Suprapubic skin (tissue), 4 donors: Measurements from ENCODE around the gene LRRC26. TPM values are rescaled to one million over a fixed set of nuclear protein-coding genes. Genes with fewer than 3 reads are reported as not detected.

Experiments
- DNase-seq, 2 donors: peaks; one replicate each; pipeline ENCODE4 v3.0.0-alpha.2; 2019; ENCODE audit warnings: low spot score in 2 of 2
- H3K27ac ChIP-seq: fragments of 200-600 bp; sonication (generic); one replicate; pipeline ENCODE4 v1.5.1; 2019
- H3K27me3 ChIP-seq: fragments of 200-600 bp; sonication (generic); one replicate; pipeline ENCODE4 v1.5.1; 2019
- H3K36me3 ChIP-seq: fragments of 200-600 bp; sonication (generic); one replicate; pipeline ENCODE4 v1.5.1; 2019
- H3K4me1 ChIP-seq: fragments of 200-600 bp; sonication (generic); one replicate; pipeline ENCODE4 v1.5.1; 2019
- H3K4me3 ChIP-seq: fragments of 200-600 bp; sonication (generic); one replicate; pipeline ENCODE4 v1.5.1; 2019; ENCODE audit warnings: mild to moderate bottlenecking
- H3K9me3 ChIP-seq: fragments of 200-600 bp; sonication (generic); one replicate; pipeline ENCODE4 v1.5.1; 2019
- EP300 ChIP-seq: sonication (generic); formaldehyde crosslinking; IDR thresholded peaks from one replicate; pipeline ENCODE4 v1.6.1; 2017; ENCODE audit warnings: antibody characterized with exemption
- POLR2A ChIP-seq, 2 donors: fragments of 450-650 bp; IDR thresholded peaks; one replicate each; pipeline ENCODE4 v1.6.1; 2017; ENCODE audit warnings: antibody characterized with exemption in 2 of 2, mild to moderate bottlenecking in 2 of 2, moderate library complexity in 2 of 2
- POLR2AphosphoS5 ChIP-seq, 3 donors: sonication (generic); formaldehyde crosslinking; IDR thresholded peaks; one replicate each; pipeline ENCODE4 v1.6.1; 2017; ENCODE audit warnings: antibody characterized with exemption in 3 of 3
- WGBS: methylation state at CpG from one replicate; pipeline ENCODE4 v1.1.5; 2018; 5-methylcytosine and 5-hydroxymethylcytosine counted together
- total RNA-seq, 4 donors: library from RNA; depleted of rRNA; stranded (reverse); fragments of >200 nt; gene quantifications; one replicate each; pipeline ENCODE4 v1.1.0, GENCODE V29; 2016
- TF ChIP-seq, protein P1 (sequence below), 2 donors: fragments of 200-600 bp in 1 of 2; fragments of 450-650 bp in 1 of 2; sonication (generic) in 1 of 2; IDR thresholded peaks; one replicate each; pipeline ENCODE4 v1.5.1; 2016 to 2019; ENCODE audit warnings: antibody characterized with exemption in 2 of 2, mild to moderate bottlenecking in 1 of 2, moderate library complexity in 1 of 2

LRRC26 gene
- total RNA-seq, 4 donors from 2014 or later = 5.4 to 37.2 (median 7.9) TPM

DNA sequence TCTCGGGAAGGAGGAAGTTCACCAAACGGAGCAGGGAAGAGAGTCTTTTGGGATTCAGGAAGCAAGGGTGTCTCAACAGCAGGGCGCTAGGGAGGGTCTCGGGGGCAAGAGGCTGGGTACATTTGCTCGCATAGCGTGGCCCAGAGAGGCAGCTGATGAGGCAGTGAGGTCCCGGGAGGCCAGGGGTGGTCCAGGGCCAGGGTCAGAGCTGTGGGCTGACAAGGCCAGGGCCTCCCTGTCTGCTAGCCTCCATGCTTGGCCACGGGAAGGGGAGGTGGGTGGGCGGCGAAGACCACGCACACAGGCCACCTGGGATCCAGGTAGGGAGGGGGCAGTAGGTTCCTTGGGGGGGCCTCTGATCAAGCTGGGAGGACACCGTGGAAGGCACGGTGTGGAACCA lies 41.7 kb upstream of the LRRC26 start:
- Histone ChIP-seq H3K27ac (no peak overlapping the region), H3K4me1 (peaks cover 7% of the 10 kb centered on the region), H3K27me3 (no peaks in the 10 kb centered on the region), H3K4me3 (no peak overlapping the region), H3K9me3 (no peaks in the 10 kb centered on the region), H3K36me3 (peaks cover 18% of the 10 kb centered on the region)
- DNase-seq = no peak
- WGBS = 78% methylated on average over 13 of the region's 13 CpGs
- no peak for TF ChIP-seq POLR2AphosphoS5 (IDR thresholded peaks at IDR 0.05)
- TF ChIP-seq, protein P1, sequence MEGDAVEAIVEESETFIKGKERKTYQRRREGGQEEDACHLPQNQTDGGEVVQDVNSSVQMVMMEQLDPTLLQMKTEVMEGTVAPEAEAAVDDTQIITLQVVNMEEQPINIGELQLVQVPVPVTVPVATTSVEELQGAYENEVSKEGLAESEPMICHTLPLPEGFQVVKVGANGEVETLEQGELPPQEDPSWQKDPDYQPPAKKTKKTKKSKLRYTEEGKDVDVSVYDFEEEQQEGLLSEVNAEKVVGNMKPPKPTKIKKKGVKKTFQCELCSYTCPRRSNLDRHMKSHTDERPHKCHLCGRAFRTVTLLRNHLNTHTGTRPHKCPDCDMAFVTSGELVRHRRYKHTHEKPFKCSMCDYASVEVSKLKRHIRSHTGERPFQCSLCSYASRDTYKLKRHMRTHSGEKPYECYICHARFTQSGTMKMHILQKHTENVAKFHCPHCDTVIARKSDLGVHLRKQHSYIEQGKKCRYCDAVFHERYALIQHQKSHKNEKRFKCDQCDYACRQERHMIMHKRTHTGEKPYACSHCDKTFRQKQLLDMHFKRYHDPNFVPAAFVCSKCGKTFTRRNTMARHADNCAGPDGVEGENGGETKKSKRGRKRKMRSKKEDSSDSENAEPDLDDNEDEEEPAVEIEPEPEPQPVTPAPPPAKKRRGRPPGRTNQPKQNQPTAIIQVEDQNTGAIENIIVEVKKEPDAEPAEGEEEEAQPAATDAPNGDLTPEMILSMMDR (IDR thresholded peaks at IDR 0.05) = no peak

DNA sequence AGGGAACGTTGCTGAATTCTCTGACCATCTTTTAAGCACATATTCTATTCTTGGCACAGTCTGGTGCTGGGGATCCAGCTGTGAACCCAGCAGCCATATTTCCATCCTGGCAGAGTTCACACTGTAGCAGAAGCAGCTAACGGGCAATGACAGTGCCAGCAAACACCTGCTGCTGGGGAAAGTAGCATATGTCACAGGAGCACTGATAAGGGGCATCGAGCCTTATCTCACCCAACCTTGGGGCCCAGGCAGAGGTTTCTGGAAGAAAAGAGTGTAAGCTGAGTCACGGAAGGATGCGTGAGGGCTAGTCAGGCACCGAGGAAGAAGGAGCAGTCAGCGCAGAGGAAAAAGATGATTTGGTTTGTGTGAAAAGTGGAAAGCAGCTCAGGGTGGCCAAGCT lies 36.8 kb upstream of the LRRC26 start:
- H3K4me1 ChIP-seq = peaks cover 47% of the 10 kb centered on the region
- H3K27me3 ChIP-seq = no peaks in the 10 kb centered on the region
- no peak overlapping the region for H3K27ac ChIP-seq
- no peak for DNase-seq
- H3K4me3 ChIP-seq = peak overlapping the region; percentile 73
- 73% methylated on average over 7 of the region's 7 CpGs for WGBS
- no peak for TF ChIP-seq EP300
- H3K36me3 ChIP-seq = peaks cover 8% of the 10 kb centered on the region
- no peaks in the 10 kb centered on the region for H3K9me3 ChIP-seq

DNA sequence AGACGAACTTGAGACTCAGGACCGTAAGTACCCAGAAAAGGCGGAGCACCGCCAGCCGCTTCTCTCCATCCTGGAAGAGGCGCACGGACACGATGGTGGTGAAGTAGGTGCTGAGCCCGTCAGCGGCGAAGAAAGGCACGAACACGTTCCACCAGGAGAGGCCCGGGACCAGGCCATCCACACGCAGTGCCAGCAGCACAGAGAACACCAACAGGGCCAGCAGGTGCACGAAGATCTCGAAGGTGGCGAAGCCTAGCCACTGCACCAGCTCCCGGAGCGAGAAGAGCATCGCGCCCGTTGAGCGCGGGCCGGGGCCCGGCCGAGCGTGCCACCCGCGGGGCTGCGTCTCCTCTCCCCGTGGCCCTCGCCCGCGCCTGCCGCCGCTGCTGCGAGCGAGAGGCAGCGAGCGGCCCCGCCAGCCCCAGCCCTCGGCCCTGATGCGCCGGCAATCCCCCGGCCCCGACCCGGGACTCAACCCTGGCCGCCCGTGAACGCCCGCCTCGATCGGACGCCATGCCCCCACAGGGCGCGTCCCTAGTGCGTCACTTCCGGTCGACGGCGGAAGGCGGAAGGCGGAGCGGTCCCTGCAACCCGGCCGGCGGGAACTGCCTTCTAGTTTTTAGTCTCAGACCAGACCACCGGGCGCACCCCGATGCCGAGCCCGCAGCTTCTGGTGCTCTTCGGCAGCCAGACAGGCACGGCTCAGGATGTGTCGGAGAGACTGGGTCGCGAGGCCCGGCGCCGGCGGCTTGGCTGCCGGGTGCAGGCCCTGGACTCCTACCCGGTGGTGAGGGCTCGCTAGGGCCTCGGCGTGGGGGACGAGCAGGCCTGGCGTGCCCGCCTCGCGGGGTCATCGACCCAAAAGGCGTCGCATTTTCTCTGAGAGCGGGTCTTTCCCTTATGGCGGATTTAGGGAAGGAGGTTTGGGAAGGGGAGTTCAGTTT lies 35.5 kb upstream of the LRRC26 start, which contains the start of the genes NDOR1 and TMEM203:
Gene NDOR1 (plus strand): TSS at position 575 of the 944 bp plus-strand sequence. CDS start 78 bp downstream, at position 653.
Gene TMEM203 (minus strand): TSS at position 523 of the 944 bp plus-strand sequence. CDS start 234 bp downstream, at position 289.
- Histone ChIP-seq H3K27ac (peak within 1 kb of the TSS; percentile 86), H3K36me3 (peaks cover 8% of the 10 kb centered on the region), H3K4me3 (peak within 1 kb of the TSS; percentile 73), H3K27me3 (no peaks in the 10 kb centered on the region), H3K9me3 (no peaks in the 10 kb centered on the region), H3K4me1 (peaks cover 53% of the 10 kb centered on the region)
- WGBS = 0% methylated on average over 22 of the region's 98 CpGs
- peak; percentile 96 for DNase-seq
- TF ChIP-seq POLR2AphosphoS5 (IDR thresholded peaks at IDR 0.05) = peak in 2 of 3 donors; percentile 89 to 95
- TF ChIP-seq, protein P1 (IDR thresholded peaks at IDR 0.05) = no peak
- peak in 1 of 2 donors; percentile 34 for TF ChIP-seq POLR2A (IDR thresholded peaks at IDR 0.05)

DNA sequence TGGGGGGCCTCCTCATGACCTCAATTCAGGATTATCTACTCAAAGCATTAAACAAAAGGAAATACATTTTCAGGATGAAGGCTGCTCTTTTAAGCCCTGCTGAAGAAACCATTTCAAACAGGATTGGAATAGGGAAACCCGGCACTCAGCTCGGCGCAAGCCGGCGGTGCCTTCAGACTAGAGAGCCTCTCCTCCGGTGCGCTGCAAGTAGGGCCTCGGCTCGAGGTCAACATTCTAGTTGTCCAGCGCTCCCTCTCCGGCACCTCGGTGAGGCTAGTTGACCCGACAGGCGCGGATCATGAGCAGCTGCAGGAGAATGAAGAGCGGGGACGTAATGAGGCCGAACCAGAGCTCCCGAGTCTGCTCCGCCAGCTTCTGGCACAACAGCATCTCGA lies 34.9 kb upstream of the LRRC26 start:
- H3K36me3 ChIP-seq = peaks cover 8% of the 10 kb centered on the region
- peak overlapping the region; percentile 73 for H3K4me3 ChIP-seq
- TF ChIP-seq, protein P1 (IDR thresholded peaks at IDR 0.05) = no peak
- TF ChIP-seq POLR2AphosphoS5 (IDR thresholded peaks at IDR 0.05) = no peak
- TF ChIP-seq POLR2A (IDR thresholded peaks at IDR 0.05) = no peak
- no peaks in the 10 kb centered on the region for H3K9me3 ChIP-seq
- H3K27ac ChIP-seq = no peak overlapping the region
- H3K27me3 ChIP-seq = no peaks in the 10 kb centered on the region
- peaks cover 55% of the 10 kb centered on the region for H3K4me1 ChIP-seq
- no peak for DNase-seq
- WGBS = 22% methylated on average over 4 of the region's 21 CpGs

DNA sequence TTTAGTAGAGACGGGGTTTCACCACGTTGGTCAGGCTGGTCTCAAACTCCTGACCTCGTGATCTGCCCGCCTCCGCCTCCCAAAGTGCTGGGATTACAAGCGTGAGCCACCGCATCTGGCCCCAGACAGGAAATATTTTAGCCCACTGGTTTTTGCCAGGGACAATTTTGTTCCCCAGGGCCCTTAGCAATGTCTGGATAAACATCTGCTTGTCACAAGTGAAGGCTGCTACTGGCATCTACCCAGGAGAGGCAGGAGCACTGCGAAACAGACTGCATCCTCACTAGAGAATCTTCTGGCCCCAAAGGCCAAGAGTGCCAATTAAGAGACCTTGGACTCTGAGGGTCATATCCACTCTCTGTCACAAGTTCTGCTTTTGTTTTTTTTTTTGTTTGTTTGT lies 33.1 kb upstream of the LRRC26 start:
- WGBS = 72% methylated on average over 8 of the region's 8 CpGs
- no peaks in the 10 kb centered on the region for H3K9me3 ChIP-seq
- peaks cover 73% of the 10 kb centered on the region for H3K4me1 ChIP-seq
- H3K27ac ChIP-seq = no peak overlapping the region
- H3K36me3 ChIP-seq = no peaks in the 10 kb centered on the region
- TF ChIP-seq, protein P1 (IDR thresholded peaks at IDR 0.05) = no peak
- TF ChIP-seq POLR2AphosphoS5 (IDR thresholded peaks at IDR 0.05) = no peak
- no peak for TF ChIP-seq POLR2A (IDR thresholded peaks at IDR 0.05)
- no peak for TF ChIP-seq EP300
- H3K27me3 ChIP-seq = no peaks in the 10 kb centered on the region
- H3K4me3 ChIP-seq = no peak overlapping the region
- DNase-seq = no peak
